GM19463 (cell line): ENCODE measurements around the gene UBN1.

Experiments used
- ATAC-seq: cut with Tn5 transposase; IDR thresholded peaks from one replicate; pipeline ENCODE4 v1.9.1; 2021; ENCODE audit warnings: mild to moderate bottlenecking, moderate library complexity; ENCODE audit not compliant: unreplicated experiment

Gene UBN1

DNA sequence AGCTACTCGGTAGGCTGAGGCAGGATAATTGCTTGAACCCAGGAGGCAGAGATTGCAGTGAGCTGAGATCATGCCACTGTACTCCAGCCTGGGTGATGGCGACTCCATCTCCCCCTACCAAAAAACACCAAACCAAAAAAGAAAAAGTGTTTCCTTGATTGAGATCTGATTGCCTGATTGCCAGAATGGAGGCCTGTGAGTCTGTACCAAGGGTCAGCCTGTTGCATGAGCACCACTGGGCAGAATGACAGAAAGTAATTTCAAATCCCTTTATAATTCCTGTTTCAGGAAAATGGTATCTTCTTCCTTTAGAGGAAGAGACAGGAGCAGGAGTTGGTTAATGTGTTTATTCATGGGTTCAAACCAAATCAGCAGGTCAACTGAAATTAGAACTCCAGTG lies 8.5 kb downstream of the UBN1 start:
- no peak for ATAC-seq

DNA sequence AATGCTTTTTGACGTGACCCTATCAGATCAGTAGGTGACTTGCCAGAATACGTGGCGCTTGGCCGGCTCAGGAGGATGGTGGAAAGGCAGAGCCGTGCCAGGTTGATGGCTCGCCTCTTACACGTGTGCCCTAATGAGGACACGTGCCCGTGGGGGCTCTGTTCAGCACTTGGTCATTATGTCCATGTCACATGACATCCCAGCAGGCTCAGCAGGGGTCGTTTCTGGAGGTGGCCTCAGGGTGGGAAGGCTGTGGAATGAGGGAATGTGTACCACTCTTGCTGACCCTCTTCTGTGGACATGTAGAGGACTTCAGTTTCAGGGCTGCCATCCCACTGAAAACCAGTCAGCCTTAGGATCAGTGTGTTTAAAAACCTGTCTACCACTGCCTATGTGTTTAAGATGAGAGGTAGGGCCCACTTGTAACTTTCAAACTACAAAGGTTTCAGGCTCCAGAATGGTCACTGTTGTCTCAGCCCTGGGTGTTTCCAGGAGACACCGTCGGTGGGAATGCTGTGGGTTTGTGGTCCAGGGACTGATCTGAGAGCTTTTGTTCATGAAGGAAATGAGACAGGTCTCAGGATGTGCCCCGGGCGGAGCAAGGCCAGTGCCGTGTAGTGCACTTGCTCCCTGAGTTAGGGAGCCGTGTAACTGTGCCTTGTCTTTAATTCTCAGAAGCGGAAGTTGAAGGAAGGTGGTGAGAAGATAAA lies 12.1 kb downstream of the UBN1 start:
- no peak for ATAC-seq

DNA sequence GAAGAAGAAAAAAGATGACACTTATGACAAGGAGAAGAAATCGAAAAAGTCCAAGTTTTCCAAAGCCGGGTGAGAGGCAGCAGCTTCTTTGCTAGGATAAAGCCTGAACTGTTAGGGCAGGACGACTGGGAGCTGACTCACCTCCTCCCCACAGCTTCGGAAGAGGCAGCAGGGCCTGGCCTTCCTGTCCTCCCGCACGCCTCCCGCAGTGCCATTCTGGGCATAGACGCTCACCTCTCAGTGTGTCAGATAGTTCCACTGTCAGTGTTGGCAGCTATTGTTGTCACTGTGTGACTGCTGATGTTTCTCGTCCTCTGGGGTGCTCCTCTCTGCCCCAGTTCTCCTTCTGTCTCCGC lies 12.6 kb downstream of the UBN1 start:
- ATAC-seq: no peak

DNA sequence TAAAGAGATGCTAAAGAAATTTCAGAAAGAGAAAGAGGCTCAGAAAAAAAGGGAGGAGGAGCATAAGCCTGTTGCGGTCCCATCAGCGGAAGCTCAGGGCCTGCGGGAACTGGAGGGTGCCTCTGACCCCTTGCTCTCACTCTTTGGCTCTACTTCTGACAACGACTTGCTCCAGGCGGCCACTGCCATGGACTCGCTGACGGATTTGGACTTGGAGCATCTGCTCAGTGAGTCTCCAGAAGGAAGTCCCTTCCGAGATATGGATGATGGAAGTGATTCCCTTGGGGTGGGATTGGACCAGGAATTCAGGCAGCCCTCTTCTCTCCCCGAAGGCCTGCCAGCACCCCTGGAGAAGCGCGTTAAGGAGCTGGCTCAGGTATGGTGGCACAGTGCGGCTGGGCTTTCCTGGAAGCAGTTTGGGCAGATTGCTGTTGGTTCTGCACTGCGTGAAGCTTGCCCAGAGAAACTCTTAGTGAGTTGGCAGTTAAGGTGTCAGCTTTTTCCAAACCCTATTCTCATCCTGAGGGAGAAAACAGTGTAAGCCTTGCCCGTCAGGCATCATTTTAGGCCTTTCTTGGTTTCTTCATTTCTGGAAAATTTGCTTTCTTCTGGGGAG lies 13.6 kb downstream of the UBN1 start:
- no peak for ATAC-seq

- ATAC-seq: no peak
Observed at GRCh38 chr16:4862639-4863038, 15.4 kb downstream of the UBN1 start.

DNA sequence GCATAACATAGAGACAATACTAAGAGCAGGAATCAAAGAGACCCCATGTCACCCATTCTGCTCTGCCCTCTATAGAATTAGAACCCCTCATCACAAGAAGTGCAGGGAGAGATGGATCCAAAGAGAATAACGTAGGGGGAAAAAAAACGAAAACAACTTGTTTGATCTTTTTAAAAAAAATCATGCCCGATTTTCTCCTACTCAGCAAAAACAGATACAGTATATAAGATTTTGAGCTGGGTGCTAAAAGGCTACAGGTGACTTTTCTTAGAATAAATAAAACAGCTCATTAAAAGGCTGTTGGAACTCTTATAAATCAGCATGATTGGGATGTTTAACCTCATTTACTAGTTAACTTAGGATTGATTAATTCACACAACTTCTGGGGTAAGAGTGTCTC lies 17.4 kb downstream of the UBN1 start:
- ATAC-seq: no peak

- ATAC-seq: no peak
Observed at GRCh38 chr16:4865231-4865860, 18.1 kb downstream of the UBN1 start.

DNA sequence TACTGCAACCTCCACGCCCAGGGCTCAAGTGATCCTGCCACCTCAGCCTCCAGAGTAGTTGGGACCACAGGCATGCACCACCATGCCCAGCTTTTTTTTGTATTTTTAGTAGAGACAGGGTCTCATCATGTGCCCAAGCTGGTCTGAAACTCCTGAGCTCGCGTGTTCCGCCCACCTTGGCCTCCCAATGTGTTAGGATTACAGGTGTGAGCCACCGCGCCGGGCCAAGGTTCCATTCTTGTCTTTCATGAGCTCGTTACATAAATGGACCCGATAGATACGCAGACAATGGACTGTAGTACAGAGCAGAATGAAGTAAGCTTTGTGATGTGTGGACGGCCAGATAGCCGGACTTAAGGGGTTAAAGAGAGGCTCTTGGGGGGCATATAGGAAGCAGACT lies 19.3 kb downstream of the UBN1 start:
- no peak for ATAC-seq

DNA sequence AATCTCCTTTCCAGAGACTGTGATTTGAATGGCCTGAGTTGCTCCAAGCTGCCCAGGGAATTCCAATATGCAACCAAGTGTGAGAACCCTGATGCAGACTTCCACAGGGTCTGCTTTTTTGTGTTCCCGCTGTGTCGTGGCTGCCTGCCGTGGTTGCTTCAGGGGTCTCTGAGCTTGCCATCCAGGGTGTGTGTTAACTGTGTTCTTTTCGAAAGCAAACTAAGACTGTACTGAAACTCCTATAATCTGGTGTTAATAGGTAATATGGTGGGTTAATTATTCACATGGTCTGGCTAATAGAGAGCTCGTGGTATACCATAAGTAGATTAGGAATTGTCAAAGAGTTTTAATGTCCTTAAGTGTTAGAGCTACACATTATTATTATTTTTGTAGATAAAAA lies 20.7 kb downstream of the UBN1 start:
- no peak for ATAC-seq

- ATAC-seq: no peak
Observed at GRCh38 chr16:4868535-4868934, 21.3 kb downstream of the UBN1 start.

- ATAC-seq: no peak
Observed at GRCh38 chr16:4869147-4869805, 22.0 kb downstream of the UBN1 start.

- no peak for ATAC-seq
Observed at GRCh38 chr16:4870138-4870671, 22.9 kb downstream of the UBN1 start.

DNA sequence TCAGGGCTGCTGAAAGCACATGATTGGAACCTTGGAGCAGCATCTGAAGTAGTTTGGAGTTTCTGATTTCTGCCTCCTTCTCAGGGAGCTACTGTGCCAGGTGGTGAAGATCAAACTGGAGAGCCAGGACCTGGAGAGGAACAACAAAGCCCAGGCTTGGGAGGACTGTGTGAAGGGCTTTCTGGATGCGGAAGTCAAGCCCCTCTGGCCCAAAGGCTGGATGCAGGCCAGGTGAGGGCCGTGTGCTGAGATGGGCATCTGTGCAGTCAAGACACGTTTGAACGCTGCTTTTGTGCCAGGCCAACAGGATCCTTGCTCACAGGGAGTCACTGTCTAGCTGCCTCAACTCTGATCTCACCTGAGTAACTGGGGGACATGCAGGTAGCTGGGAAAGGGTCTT lies 23.8 kb downstream of the UBN1 start:
- no peak for ATAC-seq

- ATAC-seq: no peak
Observed at GRCh38 chr16:4873091-4873490, 25.8 kb downstream of the UBN1 start.

- no peak for ATAC-seq
Observed at GRCh38 chr16:4874666-4875065, 27.4 kb downstream of the UBN1 start.

- ATAC-seq: no peak
Observed at GRCh38 chr16:4876646-4877379, 29.5 kb downstream of the UBN1 start.

DNA sequence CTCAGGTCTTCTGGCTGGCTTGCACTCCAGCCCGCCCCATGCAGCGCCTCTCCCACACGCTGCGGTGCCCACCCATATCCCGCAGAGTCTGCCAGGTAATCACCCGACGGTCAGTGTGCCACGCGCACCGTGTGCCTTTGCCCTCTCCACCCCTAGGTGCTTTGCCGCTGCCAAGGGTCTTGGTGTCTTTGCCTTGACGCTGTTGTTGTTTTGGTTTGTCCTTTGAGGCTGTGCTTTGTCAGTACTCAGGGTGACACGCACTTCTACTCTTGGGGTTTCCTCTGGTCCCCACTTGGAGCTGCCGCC lies 30.1 kb downstream of the UBN1 start:
- ATAC-seq: no peak

- no peak for ATAC-seq
Observed at GRCh38 chr16:4879049-4879448, 31.8 kb downstream of the UBN1 start.

DNA sequence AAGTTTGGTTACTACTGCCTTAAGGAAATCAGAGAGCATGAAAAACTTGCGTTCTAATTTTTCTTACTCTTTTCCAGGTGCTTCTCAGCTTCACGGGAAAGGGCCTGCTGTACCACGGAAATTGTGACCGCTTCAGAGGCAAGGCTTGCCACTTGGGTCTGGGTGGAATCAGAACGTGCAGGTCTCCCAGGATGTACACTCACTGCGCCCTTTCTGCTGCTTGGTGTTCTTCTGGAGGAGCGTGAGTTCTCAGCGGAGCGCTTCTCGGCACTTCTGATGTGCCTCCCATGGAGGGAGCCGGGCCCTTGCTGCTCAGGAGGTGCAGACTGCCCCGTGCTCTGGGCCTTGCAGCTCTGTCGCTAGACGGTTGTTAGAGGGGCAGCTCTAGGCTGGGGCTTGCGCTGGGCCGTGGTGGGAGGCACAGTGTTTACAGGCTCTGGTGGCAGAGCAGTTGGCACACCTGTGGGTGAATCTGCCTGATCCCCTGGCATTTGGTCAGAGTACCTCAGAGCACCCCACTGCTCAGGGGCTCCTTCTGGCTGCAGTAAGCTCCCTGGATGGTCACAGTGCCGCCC lies 32.8 kb downstream of the UBN1 start:
- ATAC-seq: no peak

DNA sequence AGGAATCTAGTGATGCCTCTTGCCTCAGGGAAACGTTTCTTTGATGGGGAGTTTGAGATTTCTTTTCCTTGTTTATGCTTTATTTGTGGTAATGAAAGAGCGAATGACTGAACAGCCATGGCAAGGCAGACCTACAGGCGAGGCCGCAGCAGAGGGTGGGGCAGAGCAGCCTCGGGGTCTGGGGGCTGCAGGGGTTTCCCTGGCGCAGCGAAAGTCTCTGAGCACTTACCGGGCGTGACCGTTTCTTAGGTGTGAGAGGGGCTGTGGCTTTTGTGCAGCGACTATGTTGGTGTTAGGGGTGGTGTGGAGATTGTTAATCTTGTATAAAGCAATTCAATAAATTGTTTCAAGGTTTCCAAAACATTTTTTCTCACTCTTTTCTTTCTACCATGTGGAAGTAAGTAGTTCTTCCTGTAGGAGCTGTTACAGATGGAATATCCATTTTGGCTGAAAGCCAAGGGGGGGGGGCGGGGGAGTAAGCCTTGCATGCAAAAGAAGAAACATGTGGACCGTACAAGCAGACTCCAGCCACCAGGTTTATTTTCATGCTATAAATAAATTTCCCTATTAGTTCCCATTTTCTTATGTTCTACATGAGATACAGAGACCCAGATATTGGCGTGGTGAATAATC lies 34.8 kb downstream of the UBN1 start:
- ATAC-seq: no peak
